ENCODE results near the gene ZSCAN29.

- TF ChIP-seq POLR2A (IDR thresholded peaks at IDR 0.05; ENCODE audit: low read length), result no peak
- no peak for TF ChIP-seq GATA1 (IDR thresholded peaks at IDR 0.05; ENCODE audit: low read depth, low read length)
These were observed 23.7 kb downstream of the ZSCAN29 start for GRCh38 chr15:43347114-43347513.
